Neural cell (in vitro differentiated cells): Measurements from ENCODE around the gene ISG20L2. TPM values are rescaled to one million over a fixed set of nuclear protein-coding genes. Genes with fewer than 3 reads are reported as not detected.

Experiments used
- H2AFZ ChIP-seq: fragments of 200-600, 300-800 bp; sonication (generic), shearing (Covaris generic); 2 replicates; pipeline ENCODE4 v1.6.0; 2014; ENCODE audit warnings: low read depth, mild to moderate bottlenecking, antibody characterized with exemption, low read length, moderate library complexity
- H3F3A ChIP-seq: fragments of 200-600 bp; shearing (Covaris generic); 2 replicates; pipeline ENCODE4 v1.6.1; 2016; ENCODE audit warnings: mild to moderate bottlenecking, moderate library complexity, mixed read lengths, antibody characterized with exemption, low read length; ENCODE audit not compliant: insufficient read depth, poor library complexity, severe bottlenecking
- H3K27ac ChIP-seq: fragments of 200-600, 300-800 bp; sonication (generic), shearing (Covaris generic); 2 replicates; pipeline ENCODE4 v1.5.1; 2014; ENCODE audit warnings: mild to moderate bottlenecking, low read length, moderate library complexity
- H3K27me3 ChIP-seq: fragments of 300-800, 200-600 bp; sonication (generic), shearing (Covaris generic); 2 replicates; pipeline ENCODE4 v1.6.0; 2014; ENCODE audit warnings: mild to moderate bottlenecking, low read depth, low read length, moderate library complexity; ENCODE audit not compliant: insufficient read depth
- H3K36me3 ChIP-seq: fragments of 300-800, 200-600 bp; sonication (generic), shearing (Covaris generic); 2 replicates; pipeline ENCODE4 v1.5.1; 2014; ENCODE audit warnings: mild to moderate bottlenecking, antibody characterized with exemption, low read length, moderate library complexity; ENCODE audit not compliant: insufficient read depth
- H3K4me2 ChIP-seq: fragments of 300-800, 200-600 bp; sonication (generic), shearing (Covaris generic); 2 replicates; pipeline ENCODE4 v1.6.0; 2014; ENCODE audit warnings: mild to moderate bottlenecking, low read length
- H3K4me3 ChIP-seq: fragments of 300-800, 200-600 bp; sonication (generic), shearing (Covaris generic); 2 replicates; pipeline ENCODE4 v1.5.1; 2014; ENCODE audit warnings: mild to moderate bottlenecking, low read length, moderate library complexity
- H3K79me2 ChIP-seq: fragments of 200-600 bp; shearing (Covaris generic); replicated peaks from 2 replicates; pipeline ENCODE4 v1.6.0; 2014; ENCODE audit warnings: mild to moderate bottlenecking, low read length, moderate library complexity; ENCODE audit not compliant: insufficient read depth
- H3K9ac ChIP-seq: fragments of 300-800, 200-600 bp; sonication (generic), shearing (Covaris generic); 2 replicates; pipeline ENCODE4 v1.6.1; 2016; ENCODE audit warnings: mild to moderate bottlenecking, low read length, mixed read lengths
- H3K9me2 ChIP-seq: fragments of 200-600 bp; shearing (Covaris generic); 2 replicates; pipeline ENCODE4 v1.6.1; 2016; ENCODE audit warnings: mild to moderate bottlenecking, low read length, mixed read lengths; ENCODE audit not compliant: insufficient read depth
- H3K9me3 ChIP-seq: fragments of 200-600, 300-800 bp; sonication (generic), shearing (Covaris generic); 2 replicates; pipeline ENCODE4 v1.6.1; 2016; ENCODE audit warnings: mild to moderate bottlenecking, mixed run types, low read length, moderate library complexity, mixed read lengths
- H4K20me1 ChIP-seq: fragments of 200-600 bp; shearing (Covaris generic); 2 replicates; pipeline ENCODE4 v1.6.1; 2016; ENCODE audit warnings: mild to moderate bottlenecking, mixed run types; ENCODE audit not compliant: insufficient read depth
- EP300 ChIP-seq: fragments of 450-650 bp; conservative IDR thresholded peaks from 2 replicates; pipeline ENCODE4 v1.6.1; 2014; ENCODE audit warnings: antibody characterized with exemption, mild to moderate bottlenecking, moderate library complexity; ENCODE audit not compliant: poor library complexity, severe bottlenecking
- EZH2 ChIP-seq: fragments of 200-600, 300-800 bp; shearing (Covaris generic), sonication (generic); IDR thresholded peaks from 2 replicates; pipeline ENCODE4 v1.6.1; 2014; ENCODE audit warnings: antibody characterized with exemption, low read length, borderline replicate concordance, mild to moderate bottlenecking; ENCODE audit not compliant: insufficient read depth, poor library complexity, severe bottlenecking
- MXI1 ChIP-seq: fragments of 450-650 bp; conservative IDR thresholded peaks from 2 replicates; pipeline ENCODE4 v1.6.1; 2014; ENCODE audit warnings: antibody characterized with exemption, mild to moderate bottlenecking; ENCODE audit not compliant: poor library complexity, severe bottlenecking
- RAD21 ChIP-seq: fragments of 450-650 bp; conservative IDR thresholded peaks from 2 replicates; pipeline ENCODE4 v1.6.1; 2014; ENCODE audit warnings: antibody characterized with exemption, mild to moderate bottlenecking, moderate library complexity
- SMC3 ChIP-seq: fragments of 450-650 bp; conservative IDR thresholded peaks from 2 replicates; pipeline ENCODE4 v1.6.1; 2014; ENCODE audit warnings: antibody characterized with exemption, mild to moderate bottlenecking, moderate library complexity; ENCODE audit not compliant: poor library complexity
- TAF1 ChIP-seq: IDR thresholded peaks from 2 replicates; pipeline ENCODE4 v1.6.1; 2012; ENCODE audit warnings: low read depth
- polyA plus RNA-seq: library from polyadenylated mRNA; depleted of rRNA; stranded (reverse); fragments of >200 nt; gene quantifications from 2 replicates; pipeline ENCODE4 v1.2.3, GENCODE V29; 2014
- TF ChIP-seq, protein P1 (sequence below): IDR thresholded peaks from 2 replicates; pipeline ENCODE4 v1.6.1; 2012; ENCODE audit warnings: borderline replicate concordance
- TF ChIP-seq, protein P2 (sequence below): fragments of 450-650 bp; IDR thresholded peaks from 2 replicates; pipeline ENCODE4 v1.5.1; 2014; ENCODE audit warnings: antibody characterized with exemption, mild to moderate bottlenecking, moderate library complexity; ENCODE audit not compliant: poor library complexity, severe bottlenecking

Gene ISG20L2
- polyA plus RNA-seq, 1 donor from 2014 or later = 8.5 TPM

DNA sequence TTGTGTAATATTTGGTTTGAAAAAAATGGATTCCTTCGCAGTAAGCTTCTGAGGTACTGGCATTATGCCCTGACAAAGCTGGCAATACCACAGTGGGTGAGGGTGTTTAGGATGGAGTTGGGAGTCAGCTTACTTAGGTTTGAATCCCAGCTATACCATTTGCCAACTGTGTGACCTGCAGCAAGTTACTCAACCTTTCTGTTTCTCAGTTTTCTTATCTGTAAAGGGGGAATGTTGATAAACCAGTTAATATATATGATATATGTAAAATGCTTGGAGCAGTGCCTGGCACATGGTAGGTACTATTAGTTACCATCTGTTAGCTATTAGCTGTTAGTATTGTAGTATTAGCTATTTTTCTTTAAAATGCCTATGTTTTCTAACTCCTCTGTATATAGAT, 27.8 kb upstream of the ISG20L2 start (continued):
- TF ChIP-seq, protein P1, sequence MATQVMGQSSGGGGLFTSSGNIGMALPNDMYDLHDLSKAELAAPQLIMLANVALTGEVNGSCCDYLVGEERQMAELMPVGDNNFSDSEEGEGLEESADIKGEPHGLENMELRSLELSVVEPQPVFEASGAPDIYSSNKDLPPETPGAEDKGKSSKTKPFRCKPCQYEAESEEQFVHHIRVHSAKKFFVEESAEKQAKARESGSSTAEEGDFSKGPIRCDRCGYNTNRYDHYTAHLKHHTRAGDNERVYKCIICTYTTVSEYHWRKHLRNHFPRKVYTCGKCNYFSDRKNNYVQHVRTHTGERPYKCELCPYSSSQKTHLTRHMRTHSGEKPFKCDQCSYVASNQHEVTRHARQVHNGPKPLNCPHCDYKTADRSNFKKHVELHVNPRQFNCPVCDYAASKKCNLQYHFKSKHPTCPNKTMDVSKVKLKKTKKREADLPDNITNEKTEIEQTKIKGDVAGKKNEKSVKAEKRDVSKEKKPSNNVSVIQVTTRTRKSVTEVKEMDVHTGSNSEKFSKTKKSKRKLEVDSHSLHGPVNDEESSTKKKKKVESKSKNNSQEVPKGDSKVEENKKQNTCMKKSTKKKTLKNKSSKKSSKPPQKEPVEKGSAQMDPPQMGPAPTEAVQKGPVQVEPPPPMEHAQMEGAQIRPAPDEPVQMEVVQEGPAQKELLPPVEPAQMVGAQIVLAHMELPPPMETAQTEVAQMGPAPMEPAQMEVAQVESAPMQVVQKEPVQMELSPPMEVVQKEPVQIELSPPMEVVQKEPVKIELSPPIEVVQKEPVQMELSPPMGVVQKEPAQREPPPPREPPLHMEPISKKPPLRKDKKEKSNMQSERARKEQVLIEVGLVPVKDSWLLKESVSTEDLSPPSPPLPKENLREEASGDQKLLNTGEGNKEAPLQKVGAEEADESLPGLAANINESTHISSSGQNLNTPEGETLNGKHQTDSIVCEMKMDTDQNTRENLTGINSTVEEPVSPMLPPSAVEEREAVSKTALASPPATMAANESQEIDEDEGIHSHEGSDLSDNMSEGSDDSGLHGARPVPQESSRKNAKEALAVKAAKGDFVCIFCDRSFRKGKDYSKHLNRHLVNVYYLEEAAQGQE = no peak

DNA sequence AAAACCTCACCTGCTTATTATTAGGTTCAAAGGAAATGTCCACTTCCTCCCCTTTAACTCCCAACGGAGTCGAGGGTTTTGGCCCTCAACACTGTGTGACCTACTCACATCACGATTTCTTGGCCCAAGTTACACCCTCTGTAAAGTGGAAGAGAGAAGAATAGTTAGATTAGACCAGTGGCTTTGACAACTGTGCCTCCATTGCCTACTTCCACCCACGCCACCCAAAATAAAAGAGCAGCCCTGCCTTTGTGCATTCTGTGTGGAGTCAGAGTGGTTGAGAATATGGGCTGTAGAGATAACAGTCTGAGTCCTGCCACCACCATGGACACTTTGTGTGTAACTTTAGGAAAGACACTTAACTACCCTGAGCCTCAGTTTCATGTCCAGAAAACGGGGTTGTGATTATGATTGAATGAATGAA, 27.0 kb upstream of the ISG20L2 start:
- no peak overlapping the region for H3K9ac ChIP-seq
- H3K79me2 ChIP-seq = peaks cover 23% of the 10 kb centered on the region
- no peak overlapping the region for H3K4me3 ChIP-seq
- H2AFZ ChIP-seq = no peak overlapping the region
- no peaks in the 10 kb centered on the region for H3K9me3 ChIP-seq
- H4K20me1 ChIP-seq = no peaks in the 10 kb centered on the region
- no peak overlapping the region for H3K4me2 ChIP-seq
- no peak overlapping the region for H3K27ac ChIP-seq
- no peaks in the 10 kb centered on the region for H3F3A ChIP-seq
- H3K9me2 ChIP-seq = no peaks in the 10 kb centered on the region
- H3K36me3 ChIP-seq = no peaks in the 10 kb centered on the region
- H3K27me3 ChIP-seq = no peaks in the 10 kb centered on the region
- TF ChIP-seq MXI1 (no peak), SMC3 (no peak), EP300 (no peak), EZH2 (no peak), TAF1 (no peak)
- TF ChIP-seq, protein P1 = no peak

DNA sequence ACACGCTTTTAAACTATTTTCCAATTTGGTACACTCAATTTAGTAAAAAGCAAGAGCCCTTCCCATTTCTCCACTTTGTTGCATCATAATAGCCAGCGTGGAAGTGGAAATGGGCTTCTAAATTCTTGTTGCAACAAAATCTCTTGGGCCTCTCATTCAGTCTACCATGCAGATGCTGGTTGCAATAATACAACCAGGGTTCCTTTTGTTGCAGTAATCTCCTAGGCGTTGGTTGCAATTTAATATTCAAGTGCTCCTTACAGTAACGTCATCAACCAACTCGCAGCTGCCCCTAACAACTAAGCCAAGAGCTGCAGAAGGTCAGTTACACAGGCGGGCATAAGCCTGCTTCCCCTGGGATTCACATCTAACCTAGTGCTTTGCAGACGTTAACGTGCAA, 25.7 kb upstream of the ISG20L2 start:
- Histone ChIP-seq H3K79me2 (peaks cover 36% of the 10 kb centered on the region), H4K20me1 (no peaks in the 10 kb centered on the region), H3K4me3 (no peak overlapping the region), H3K4me2 (no peak overlapping the region), H3K36me3 (no peaks in the 10 kb centered on the region), H3K9me3 (no peaks in the 10 kb centered on the region), H3K27ac (no peak overlapping the region), H3K27me3 (no peaks in the 10 kb centered on the region), H3F3A (no peaks in the 10 kb centered on the region), H3K9me2 (no peaks in the 10 kb centered on the region), H3K9ac (no peak overlapping the region), H2AFZ (no peak overlapping the region)
- TF ChIP-seq RAD21 (no peak), EZH2 (no peak), EP300 (no peak), MXI1 (no peak)
- TF ChIP-seq, protein P2, sequence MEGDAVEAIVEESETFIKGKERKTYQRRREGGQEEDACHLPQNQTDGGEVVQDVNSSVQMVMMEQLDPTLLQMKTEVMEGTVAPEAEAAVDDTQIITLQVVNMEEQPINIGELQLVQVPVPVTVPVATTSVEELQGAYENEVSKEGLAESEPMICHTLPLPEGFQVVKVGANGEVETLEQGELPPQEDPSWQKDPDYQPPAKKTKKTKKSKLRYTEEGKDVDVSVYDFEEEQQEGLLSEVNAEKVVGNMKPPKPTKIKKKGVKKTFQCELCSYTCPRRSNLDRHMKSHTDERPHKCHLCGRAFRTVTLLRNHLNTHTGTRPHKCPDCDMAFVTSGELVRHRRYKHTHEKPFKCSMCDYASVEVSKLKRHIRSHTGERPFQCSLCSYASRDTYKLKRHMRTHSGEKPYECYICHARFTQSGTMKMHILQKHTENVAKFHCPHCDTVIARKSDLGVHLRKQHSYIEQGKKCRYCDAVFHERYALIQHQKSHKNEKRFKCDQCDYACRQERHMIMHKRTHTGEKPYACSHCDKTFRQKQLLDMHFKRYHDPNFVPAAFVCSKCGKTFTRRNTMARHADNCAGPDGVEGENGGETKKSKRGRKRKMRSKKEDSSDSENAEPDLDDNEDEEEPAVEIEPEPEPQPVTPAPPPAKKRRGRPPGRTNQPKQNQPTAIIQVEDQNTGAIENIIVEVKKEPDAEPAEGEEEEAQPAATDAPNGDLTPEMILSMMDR = no peak
